Adrenal gland (tissue), 5 donors: ENCODE data around the gene ZNF33B.

Experiments used
- POLR2A ChIP-seq, 2 donors: fragments of 450-650 bp; IDR thresholded peaks; one replicate each; pipeline ENCODE4 v1.6.1; 2017; ENCODE audit warnings: antibody characterized with exemption in 2 of 2, mild to moderate bottlenecking in 2 of 2, moderate library complexity in 1 of 2
- TF ChIP-seq, protein P1 (sequence below), 6 experiments: fragments of 450-650 bp in 4 of 6; fragments of 200-600 bp in 2 of 6; sonication (generic) in 1 of 6; IDR thresholded peaks; 1 replicate in 5 of 6; 2 replicates in 1 of 6; pipeline versions ENCODE4 v1.5.1 to v1.8.0; 2016 to 2021; ENCODE audit warnings: antibody characterized with exemption in 6 of 6, mild to moderate bottlenecking in 2 of 6, moderate library complexity in 1 of 6
- donor health status: DM: no; HTN: no; CAD: no.

DNA sequence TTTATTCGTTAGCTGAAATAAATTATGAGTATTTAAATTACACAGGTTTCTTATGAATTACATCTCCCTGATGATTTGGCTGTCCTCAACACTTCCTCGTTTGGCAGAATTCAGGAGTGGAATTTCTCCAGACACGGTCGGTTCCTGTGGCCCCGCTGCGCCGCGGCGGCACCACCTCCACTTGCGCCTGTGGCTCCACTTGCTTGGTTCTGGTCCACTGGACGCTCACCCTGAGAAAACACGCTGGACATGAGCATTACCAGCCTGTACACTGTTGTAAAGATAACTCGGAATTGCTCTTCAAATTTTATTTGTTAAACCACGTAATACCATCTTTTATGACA is 85.3 kb downstream of the ZNF33B start:
- TF ChIP-seq, protein P1, sequence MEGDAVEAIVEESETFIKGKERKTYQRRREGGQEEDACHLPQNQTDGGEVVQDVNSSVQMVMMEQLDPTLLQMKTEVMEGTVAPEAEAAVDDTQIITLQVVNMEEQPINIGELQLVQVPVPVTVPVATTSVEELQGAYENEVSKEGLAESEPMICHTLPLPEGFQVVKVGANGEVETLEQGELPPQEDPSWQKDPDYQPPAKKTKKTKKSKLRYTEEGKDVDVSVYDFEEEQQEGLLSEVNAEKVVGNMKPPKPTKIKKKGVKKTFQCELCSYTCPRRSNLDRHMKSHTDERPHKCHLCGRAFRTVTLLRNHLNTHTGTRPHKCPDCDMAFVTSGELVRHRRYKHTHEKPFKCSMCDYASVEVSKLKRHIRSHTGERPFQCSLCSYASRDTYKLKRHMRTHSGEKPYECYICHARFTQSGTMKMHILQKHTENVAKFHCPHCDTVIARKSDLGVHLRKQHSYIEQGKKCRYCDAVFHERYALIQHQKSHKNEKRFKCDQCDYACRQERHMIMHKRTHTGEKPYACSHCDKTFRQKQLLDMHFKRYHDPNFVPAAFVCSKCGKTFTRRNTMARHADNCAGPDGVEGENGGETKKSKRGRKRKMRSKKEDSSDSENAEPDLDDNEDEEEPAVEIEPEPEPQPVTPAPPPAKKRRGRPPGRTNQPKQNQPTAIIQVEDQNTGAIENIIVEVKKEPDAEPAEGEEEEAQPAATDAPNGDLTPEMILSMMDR (IDR thresholded peaks at IDR 0.05) = no peak
- no peak for TF ChIP-seq POLR2A (IDR thresholded peaks at IDR 0.05)
